Measurements from ENCODE around the gene DDX1.

- no peak for TF ChIP-seq CTCF (conservative IDR thresholded peaks at IDR 0.05; ENCODE audit: low read length)
- no peak for TF ChIP-seq EZH2phosphoT487 (IDR thresholded peaks at IDR 0.05; ENCODE audit: borderline replicate concordance, low read depth, low read length)
Measured at GRCh38 chr2:15639323-15640251, 47.9 kb downstream of the DDX1 start.
